ENCODE measurements around the gene PLA2R1.

DNA sequence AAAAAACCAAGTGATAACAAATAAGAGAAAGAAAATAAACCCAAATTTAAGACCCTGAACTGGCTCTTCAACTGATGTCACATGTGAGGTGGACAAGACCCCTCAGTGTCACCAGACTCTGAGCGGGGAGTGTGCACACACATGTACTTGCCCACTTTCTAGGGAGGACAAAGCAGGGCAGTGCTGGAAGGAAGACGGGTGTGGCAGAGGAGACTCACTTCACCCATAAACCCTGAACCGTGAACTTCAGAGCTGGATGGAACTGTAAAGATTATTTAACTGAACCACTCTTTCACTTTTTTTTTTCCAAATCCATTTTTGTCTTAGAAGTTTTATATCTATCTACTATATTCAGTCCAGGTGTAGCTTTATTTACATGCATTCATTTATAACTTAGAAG is 12.3 kb downstream of the PLA2R1 start:
- no peak for TF ChIP-seq CTCF (conservative IDR thresholded peaks at IDR 0.05 in 1 of 2, IDR thresholded peaks at IDR 0.05 in 1 of 2; ENCODE audit: low read depth in 1 of 2, low read length in 2 of 2)
- TF ChIP-seq EZH2 (IDR thresholded peaks at IDR 0.05; ENCODE audit: low read length, missing control alignments), result no peak

All from fibroblast of lung (primary cell).